ENCODE measurements around the gene OR4C11.

The OR4C11 gene, protein sequence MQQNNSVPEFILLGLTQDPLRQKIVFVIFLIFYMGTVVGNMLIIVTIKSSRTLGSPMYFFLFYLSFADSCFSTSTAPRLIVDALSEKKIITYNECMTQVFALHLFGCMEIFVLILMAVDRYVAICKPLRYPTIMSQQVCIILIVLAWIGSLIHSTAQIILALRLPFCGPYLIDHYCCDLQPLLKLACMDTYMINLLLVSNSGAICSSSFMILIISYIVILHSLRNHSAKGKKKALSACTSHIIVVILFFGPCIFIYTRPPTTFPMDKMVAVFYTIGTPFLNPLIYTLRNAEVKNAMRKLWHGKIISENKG

DNA sequence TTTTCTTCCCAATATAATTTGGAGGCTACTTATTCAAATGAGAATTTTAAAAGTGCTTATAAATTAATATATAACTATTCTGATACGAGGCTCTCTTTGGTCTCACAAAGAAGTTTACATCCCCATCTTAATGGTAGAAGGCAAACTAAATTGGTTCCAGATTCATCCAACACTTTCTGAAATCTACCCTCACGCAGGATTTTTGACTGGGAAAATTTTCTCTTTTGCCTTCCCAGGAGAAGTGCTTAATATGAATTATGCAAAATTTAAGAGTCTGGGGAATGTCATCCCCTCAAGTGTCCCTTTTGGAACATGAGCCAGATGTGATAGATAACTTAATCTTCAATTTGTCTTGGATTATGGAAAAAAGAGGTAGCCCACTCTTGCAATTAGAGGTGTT is at the start of gene OR4C11:
OR4C11 (minus strand) TSS at position 101 of the 400 bp plus-strand sequence. CDS start 3,272 bp downstream, outside the sequence.
- no peak for DNase-seq

DNA sequence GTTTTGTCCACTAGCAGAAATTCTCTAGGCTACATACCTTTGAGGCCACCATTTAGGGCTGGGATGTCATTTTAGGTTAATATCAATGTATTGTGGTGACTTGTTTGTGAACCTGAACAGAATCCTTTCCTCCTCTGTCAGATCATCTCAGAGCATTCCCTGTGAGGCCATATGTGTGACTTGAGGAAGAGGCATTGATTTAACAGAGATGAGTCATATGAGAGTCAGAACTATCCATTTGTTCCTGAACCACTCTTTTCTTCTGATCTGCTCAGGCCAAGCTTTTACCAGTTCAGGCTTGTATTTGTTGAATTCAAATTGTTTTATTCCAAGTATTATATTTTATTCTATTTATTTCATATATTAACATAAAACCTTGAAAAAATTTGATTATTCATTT is 47.7 kb upstream of the OR4C11 start:
- no peak for DNase-seq

DNA sequence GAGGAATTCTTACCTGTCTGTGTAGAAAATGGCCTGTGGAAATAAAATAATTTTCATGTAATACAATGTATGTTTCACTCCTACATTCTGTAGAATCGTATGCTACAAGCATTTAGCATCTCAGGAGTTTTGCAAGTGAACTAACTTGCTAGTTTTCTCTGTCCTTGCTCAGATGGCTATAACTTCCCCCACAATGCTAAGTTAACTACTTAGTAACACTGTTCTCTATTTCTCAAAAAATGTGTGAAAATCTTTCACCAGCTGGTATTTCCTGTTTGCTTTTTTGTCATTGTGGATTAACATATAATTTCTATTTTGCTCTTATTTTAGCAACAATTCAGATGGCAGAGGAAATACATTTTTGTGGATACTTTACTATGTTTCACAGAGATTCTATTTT is 45.1 kb upstream of the OR4C11 start:
- DNase-seq: no peak

DNA sequence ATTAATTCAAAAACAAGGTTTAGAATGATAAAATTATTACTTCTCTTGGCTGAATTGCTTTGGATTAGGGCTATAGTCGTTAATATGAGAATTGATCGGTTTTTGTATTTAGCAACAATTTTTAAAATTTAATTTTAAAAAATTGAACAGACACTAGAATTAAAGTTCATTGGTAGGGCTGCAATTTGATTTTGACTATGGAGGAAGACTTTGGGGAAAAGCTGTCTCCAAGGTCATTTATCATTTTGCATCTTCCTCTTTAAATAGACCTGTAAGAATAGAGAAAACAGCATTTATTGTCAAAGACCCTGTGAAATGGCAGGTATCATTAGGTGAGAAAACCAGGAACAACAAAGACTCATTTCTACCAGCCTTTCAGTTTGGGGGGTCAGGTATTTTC is 40.6 kb upstream of the OR4C11 start, which contains the start of gene OR4S2:
OR4S2 (plus strand) TSS at position 301 of the 400 bp plus-strand sequence. CDS start 2,577 bp downstream, outside the sequence.
- DNase-seq: no peak

DNA sequence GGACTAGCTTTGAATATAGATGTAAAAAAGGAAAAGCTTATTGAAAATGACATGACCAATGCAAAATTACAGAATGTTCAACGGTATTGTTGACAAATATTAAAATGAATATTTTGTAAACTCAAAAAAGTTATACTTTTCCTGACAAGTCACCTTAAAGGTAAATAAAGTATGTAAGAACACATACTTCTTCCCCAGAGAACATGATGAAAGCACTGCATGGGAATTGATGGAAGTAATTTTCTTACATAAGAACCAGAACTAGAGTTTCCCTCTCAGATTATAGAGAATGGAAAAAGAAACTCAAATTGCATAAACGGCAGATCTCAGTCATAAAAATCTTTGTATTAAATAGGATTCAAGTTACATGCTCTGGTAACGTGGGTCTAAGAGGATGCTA is 27.4 kb upstream of the OR4C11 start, which contains the start of gene OR4P4:
OR4P4 (plus strand) TSS at position 301 of the 400 bp plus-strand sequence.
- no peak for DNase-seq

DNA sequence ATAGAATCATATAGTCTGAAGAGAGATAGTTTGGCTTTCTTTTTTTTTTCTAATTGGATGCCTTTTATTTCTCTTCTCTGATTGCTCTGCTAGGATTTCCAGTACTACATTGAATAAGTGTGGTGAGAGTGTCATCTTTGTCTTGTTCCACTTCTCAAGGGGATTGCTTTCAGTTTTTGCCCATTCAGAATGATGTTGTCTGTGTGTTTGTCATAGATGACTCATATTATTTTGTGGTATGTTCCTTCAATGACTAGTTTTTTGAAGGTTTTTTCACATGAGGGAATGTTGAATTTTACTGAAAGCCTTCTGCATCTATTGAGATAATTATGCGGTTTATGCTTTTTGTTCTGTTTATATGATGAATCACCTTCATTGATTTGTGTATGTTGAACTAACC is 17.1 kb upstream of the OR4C11 start:
- DNase-seq: no peak

DNA sequence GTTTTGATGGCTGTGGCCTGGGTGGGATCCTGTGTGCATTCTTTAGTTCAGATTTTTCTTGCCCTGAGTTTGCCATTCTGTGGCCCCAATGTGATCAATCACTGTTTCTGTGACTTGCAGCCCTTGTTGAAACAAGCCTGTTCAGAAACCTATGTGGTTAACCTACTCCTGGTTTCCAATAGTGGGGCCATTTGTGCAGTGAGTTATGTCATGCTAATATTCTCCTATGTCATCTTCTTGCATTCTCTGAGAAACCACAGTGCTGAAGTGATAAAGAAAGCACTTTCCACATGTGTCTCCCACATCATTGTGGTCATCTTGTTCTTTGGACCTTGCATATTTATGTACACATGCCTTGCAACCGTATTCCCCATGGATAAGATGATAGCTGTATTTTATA is 34.9 kb downstream of the OR4C11 start:
- DNase-seq: no peak

DNA sequence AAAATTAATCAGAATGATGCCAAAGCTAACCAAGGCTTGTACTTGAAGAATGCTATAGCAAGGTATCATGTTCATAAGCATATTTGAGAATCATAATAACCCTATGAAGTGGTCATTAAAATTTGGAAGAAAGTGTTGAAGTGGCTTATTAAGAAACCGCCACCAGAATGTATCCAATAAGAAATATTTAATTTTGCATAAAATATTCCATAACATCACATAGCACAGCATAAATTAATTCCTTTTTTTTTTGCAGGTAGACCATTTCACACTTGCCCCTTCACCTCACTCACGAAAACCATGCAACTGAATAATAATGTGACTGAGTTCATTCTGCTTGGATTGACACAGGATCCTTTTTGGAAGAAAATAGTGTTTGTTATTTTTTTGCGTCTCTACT is 35.6 kb downstream of the OR4C11 start, which contains the start of gene OR4C16:
OR4C16 (plus strand) TSS at position 301 of the 400 bp plus-strand sequence; CDS start at position 301, 0 bp downstream.
- no peak for DNase-seq

DNA sequence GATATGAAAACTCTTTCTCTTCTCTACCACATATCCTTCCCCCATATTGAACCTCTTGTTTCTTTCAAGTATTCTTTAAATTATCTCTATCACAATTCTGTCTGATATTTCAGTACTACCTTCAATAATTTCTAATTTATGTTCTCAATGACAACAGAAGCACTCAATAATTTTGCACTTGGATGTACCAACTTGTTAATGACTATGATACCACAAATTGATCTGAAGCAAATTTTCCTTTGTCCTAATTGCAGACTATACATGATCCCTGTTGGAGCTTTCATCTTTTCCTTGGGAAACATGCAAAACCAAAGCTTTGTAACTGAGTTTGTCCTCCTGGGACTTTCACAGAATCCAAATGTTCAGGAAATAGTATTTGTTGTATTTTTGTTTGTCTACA is 53.3 kb downstream of the OR4C11 start, which contains the start of gene OR4C15:
OR4C15 (plus strand) TSS at position 301 of the 400 bp plus-strand sequence; CDS start at position 301, 0 bp downstream.
- no peak for DNase-seq

All from NCI-H2029 treated with DMSO at 0.1 percent for 48 hours (cell line).